ENCODE measurements around the gene ADGRF4.

Gene ADGRF4

GRCh38 chr6:47681201-47681990 is 17.0 kb upstream of the ADGRF4 start:
- DNase-seq (ENCODE audit: low read depth in 2 of 2) = no peak

GRCh38 chr6:47686411-47686810 is 12.0 kb upstream of the ADGRF4 start:
- DNase-seq (ENCODE audit: low read depth in 2 of 2) = no peak

DNA sequence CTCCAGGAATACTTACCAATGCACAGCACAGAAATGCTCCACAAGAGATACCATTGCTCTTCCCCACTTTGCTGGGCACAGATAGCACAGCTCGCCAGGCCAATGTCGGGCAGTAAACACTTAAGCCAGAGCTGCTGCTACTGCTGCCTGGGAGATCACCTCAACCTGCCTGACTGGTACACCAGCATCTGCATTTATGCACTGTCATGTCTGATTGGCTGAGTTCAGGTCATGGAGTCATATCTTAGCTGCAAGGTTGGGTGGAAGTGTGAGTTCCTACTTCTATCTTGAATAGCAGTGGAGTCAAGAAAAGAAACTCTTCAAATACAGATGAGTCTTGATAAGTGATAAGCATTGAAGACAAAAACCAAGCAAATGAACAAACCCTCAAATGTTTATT is 10.9 kb upstream of the ADGRF4 start:
- DNase-seq (ENCODE audit: low read depth in 2 of 2) = no peak

DNA sequence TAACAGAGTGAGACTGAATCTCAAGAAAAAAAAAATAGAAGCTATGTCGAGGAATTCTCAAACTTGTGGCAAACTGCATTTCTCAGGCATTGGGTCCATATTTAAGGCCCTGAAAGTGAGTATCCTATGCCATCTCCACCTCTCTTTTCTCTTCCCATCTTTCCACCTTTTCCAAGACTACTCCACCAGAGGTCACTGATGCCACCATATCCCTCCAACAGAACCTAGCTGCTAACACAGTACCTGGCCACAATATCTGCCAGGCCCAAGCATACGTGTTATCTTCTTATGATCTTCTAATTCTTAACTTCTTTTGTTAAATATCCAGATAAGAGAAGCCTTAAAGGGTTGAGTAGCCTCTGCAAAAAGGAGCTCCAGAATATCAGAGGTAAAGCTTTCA is 8.2 kb upstream of the ADGRF4 start:
- DNase-seq (ENCODE audit: low read depth in 2 of 2) = no peak

DNA sequence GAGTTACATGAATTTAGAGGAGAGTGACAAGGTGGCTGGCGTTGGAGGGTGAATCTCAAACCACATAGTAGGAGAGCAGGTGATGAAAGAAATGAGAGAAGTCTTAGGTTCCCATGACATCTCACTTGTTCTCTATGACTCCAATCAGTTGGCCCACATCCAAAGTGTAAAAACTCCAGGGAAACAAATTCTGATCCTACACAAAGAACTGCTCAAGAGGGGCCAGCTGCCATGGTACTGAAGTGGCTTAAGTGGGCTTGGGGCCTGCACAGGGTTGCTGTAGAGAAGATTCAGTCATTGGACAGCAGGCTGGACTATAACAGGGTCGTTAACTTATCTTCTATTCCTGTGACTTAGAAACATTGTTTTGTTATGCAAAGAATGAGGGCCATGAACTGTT is 7.6 kb upstream of the ADGRF4 start:
- no peak for DNase-seq (ENCODE audit: low read depth in 2 of 2)

DNA sequence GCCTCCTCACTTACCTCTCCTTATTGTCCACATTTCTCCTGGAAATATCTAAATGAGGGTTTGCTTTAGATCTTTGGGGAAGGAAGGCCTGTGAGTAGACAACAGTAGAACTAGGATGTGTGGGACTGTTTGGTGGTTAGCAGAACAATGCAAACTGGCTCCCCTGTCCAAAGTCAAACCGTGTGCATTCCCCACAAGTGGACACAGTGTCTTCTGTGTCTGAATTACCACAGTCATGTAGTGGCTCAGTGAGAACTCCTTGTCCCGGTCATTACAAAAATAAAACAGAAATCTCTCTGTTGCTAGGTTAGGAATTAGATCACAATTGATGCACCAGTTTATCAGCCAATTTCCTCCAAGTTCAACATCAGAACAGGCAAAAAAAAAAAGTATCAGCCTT is 455 bp upstream of the ADGRF4 start:
- DNase-seq (ENCODE audit: low read depth in 2 of 2) = no peak

DNA sequence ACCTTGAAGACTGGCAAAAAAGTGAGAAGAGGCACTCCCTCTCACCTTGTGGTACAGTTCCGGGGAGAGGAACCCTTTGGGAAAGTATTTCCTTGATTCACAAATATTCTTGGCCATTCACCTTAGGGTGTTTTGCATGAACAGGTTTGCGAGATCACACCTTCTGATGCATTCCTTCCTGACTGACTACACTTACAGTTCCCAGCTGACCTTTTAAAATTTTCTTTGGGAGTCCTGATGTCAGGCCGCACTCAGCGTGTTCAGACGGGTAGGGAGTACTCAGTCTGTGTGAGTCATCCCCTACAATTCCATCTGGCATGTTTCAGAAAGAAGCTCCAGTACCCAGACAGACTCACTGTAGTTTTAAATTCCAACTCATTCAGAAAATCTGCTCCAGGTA is 1.7 kb downstream of the ADGRF4 start:
- no peak for DNase-seq (ENCODE audit: low read depth in 2 of 2)

DNA sequence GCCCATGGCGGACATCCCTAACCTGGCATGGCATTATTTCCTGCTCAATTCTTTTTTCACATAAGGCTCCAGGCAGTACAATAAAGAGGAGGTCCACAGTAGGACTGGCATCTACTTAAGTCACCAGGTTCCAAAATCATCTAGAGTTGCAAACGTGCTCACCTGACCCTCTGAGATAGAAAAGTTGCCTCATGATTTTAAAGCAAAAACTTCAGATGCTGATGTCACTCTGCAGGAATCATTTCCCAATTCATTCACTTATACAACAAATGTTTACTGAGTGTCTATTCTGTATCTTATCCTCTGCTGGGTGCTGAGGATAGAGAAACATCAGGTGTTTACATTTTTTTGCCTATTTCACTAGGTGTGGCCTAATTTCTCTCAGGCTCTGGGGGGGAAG is 2.2 kb downstream of the ADGRF4 start:
- DNase-seq (ENCODE audit: low read depth in 2 of 2) = no peak

GRCh38 chr6:47701363-47701762 is 3.0 kb downstream of the ADGRF4 start:
- no peak for DNase-seq (ENCODE audit: low read depth in 2 of 2)

GRCh38 chr6:47709160-47709559 is 10.8 kb downstream of the ADGRF4 start:
- DNase-seq (ENCODE audit: low read depth in 2 of 2) = no peak

GRCh38 chr6:47710295-47710694 is 11.9 kb downstream of the ADGRF4 start:
- no peak for DNase-seq (ENCODE audit: low read depth in 2 of 2)

DNA sequence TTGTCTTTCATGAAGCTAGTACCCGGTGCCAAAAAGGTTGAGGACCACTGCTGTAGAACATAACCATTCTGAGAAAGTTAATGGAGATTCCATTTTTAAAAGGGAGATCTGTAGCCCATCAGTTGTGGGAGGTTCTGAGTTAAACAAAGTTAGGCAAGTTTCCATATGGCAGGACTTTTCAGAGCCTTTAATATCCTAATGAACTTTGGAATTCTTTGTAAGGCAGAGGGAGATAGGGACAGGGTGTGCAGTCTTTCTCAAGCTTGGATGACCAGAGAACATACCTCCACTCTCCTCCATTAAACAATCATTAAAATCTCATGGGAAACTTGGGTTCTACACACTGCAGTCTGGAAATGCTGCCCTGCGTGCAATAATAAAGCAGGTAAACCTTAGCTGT is 14.8 kb downstream of the ADGRF4 start:
- no peak for DNase-seq (ENCODE audit: low read depth in 2 of 2)

DNA sequence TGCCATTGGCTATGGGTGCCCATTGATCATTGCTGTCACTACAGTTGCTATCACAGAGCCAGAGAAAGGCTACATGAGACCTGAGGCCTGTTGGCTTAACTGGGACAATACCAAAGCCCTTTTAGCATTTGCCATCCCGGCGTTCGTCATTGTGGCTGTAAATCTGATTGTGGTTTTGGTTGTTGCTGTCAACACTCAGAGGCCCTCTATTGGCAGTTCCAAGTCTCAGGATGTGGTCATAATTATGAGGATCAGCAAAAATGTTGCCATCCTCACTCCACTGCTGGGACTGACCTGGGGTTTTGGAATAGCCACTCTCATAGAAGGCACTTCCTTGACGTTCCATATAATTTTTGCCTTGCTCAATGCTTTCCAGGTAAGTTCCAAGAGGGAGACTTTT is 16.4 kb downstream of the ADGRF4 start:
- DNase-seq (ENCODE audit: low read depth in 2 of 2) = no peak

DNA sequence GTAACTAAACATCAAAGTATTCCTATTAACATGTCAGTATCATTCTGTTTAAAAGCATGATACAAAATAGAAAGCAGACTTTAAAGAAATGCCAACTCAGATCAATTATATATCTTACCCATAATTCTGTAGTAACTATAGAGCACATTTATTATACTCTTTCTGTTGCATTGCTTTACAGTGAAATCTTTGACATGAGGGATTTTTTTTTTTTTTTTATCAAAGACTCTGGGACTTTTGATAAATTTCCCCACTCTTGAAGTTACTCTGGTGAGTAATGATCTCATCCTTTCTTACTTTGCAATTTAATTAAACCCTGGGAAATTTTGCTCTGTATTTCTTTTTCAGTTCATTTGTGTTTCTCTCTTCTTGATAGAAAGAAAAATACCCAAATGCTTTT is 17.4 kb downstream of the ADGRF4 start:
- no peak for DNase-seq (ENCODE audit: low read depth in 2 of 2)

- DNase-seq (ENCODE audit: low read depth in 2 of 2) = no peak
These were observed 17.8 kb downstream of the ADGRF4 start for GRCh38 chr6:47716207-47716606.

DNA sequence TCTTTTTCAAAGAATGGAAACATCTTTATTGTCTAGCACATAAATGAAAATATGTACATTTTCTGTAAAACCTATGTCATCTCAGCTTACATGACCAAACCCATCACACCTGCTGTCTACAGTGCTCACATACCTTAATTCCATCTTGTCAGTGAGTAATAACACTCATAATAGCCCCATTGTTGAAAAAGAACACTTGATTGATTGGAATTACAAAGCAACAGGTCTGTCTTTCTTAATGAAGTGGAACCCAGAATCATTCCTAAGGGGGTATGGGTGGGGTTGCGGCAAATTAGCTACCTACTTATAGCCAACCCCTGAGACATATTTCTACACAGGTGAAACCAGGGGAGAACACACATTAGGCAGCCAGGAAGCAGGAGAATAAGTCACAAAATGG is 20.2 kb downstream of the ADGRF4 start:
- DNase-seq (ENCODE audit: low read depth in 2 of 2) = no peak

DNA sequence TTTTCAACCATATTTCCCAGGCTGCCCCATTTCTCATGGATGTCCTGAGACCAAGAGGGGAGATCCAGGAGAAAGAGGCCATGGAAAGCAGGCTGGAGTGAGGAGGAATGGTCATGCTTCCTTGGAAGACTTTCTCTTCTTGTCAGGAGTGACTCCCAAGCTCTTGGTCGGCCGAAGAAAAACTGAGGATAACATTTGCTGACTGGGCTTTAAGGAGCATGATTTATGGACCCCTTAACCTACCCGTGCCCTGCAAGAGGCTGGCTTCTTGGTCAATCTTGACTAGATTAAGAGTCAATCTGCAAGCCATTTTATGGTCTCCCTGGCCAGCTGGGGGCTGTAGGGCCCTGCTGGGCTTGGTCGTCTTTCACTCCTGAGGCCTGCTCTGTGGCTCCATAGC is 22.8 kb downstream of the ADGRF4 start:
- no peak for DNase-seq (ENCODE audit: low read depth in 2 of 2)

DNA sequence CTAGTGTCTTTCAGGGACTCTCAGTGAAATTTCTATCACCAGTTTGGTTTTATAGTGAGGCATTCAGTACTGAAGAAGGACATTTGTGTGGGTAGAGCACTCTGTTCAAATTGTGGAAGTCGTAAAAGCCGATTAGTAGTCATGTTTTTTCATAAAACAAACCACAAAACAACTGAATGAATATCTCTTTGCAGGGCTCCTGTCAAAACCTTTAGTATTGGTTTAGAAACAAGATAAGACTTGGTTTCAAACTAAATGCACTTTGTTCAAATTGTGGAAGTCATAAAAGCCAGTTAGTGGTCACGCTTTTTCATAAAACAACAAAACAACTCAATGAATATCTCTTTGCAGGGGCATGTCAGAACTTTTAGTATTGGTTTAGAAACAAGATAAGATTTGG is 23.8 kb downstream of the ADGRF4 start:
- DNase-seq (ENCODE audit: low read depth in 2 of 2) = no peak

GRCh38 chr6:47724300-47724699 is 25.9 kb downstream of the ADGRF4 start:
- no peak for DNase-seq (ENCODE audit: low read depth in 2 of 2)

- DNase-seq (ENCODE audit: low read depth in 2 of 2) = no peak
These were observed 29.0 kb downstream of the ADGRF4 start for GRCh38 chr6:47727391-47727790.

- DNase-seq (ENCODE audit: low read depth in 2 of 2) = no peak
These were observed 30.6 kb downstream of the ADGRF4 start for GRCh38 chr6:47729019-47729418.

GRCh38 chr6:47729457-47729856 is 31.1 kb downstream of the ADGRF4 start:
- DNase-seq (ENCODE audit: low read depth in 2 of 2) = no peak

DNA sequence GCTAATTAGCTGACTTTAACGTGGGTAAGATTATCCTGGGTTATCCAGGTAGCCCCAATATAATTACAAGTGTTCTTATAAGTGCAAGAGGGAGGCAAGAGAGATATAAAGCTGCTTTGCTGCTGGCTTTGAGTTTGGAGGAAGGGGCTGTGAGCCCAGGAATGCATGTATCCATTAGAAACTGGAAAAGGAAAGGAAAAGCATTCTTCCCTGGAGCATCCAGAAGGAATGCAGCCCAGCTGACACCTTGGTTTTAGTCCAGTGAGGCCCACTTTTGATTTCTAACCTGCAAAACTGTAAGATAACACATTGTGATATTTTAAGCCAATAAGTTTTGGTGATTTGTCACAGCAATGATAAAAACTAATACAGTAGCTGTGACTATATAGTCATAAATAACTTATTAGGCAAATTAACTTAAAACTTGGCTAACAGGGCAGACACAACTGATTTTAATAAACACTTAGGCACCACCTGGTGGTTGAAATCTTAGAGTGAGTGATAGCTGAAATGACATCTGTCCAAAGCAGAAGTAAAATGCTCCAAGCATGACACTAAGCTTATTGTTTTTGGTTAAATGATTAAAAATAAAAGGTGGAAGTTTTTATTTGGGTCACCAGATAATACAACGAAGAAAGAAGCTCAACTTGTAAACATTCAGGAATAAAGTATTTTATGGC is 35.6 kb downstream of the ADGRF4 start:
- no peak for DNase-seq (ENCODE audit: low read depth in 2 of 2)
